Measurements from ENCODE around the gene CHRNA4. TPM values are rescaled to one million over a fixed set of nuclear protein-coding genes. Genes with fewer than 3 reads are reported as not detected.

The CHRNA4 gene
- total RNA-seq, 2 donors from 2014 or later, result 0.46 TPM; not detected in 1

- Mint-ChIP-seq H3K4me3 (no peak overlapping the region), H3K36me3 (ENCODE audit: low read depth) (no peaks in the 10 kb centered on the region), H3K4me1 (no peaks in the 10 kb centered on the region), H3K9me3 (no peaks in the 10 kb centered on the region), H3K27me3 (ENCODE audit: insufficient read depth) (no peaks in the 10 kb centered on the region), H3K27ac (no peak overlapping the region)
- no peak for DNase-seq
- Histone ChIP-seq H3K4me3 (ENCODE audit: low read length) (no peak overlapping the region), H3K27ac (ENCODE audit: low read depth, low read length) (no peak overlapping the region), H3K36me3 (ENCODE audit: control insufficient read depth, insufficient read depth, low read length) (no peaks in the 10 kb centered on the region), H3K9ac (ENCODE audit: extremely low read depth, low read length, poor library complexity, severe bottlenecking) (no peak overlapping the region), H3K4me1 (ENCODE audit: control insufficient read depth, insufficient read depth, low read length) (no peaks in the 10 kb centered on the region), H3K9me3 (ENCODE audit: control insufficient read depth, low read length) (no peaks in the 10 kb centered on the region), H3K27me3 (ENCODE audit: control insufficient read depth, insufficient read depth, low read length, poor library complexity, severe bottlenecking) (no peaks in the 10 kb centered on the region)
- WGBS, 2 experiments (ENCODE audit: insufficient coverage in 1 of 2, insufficient read length in 1 of 2), result 86 to 92% methylated on average over 13 to 20 of the region's 20 CpGs
- TF ChIP-seq, protein P1, sequence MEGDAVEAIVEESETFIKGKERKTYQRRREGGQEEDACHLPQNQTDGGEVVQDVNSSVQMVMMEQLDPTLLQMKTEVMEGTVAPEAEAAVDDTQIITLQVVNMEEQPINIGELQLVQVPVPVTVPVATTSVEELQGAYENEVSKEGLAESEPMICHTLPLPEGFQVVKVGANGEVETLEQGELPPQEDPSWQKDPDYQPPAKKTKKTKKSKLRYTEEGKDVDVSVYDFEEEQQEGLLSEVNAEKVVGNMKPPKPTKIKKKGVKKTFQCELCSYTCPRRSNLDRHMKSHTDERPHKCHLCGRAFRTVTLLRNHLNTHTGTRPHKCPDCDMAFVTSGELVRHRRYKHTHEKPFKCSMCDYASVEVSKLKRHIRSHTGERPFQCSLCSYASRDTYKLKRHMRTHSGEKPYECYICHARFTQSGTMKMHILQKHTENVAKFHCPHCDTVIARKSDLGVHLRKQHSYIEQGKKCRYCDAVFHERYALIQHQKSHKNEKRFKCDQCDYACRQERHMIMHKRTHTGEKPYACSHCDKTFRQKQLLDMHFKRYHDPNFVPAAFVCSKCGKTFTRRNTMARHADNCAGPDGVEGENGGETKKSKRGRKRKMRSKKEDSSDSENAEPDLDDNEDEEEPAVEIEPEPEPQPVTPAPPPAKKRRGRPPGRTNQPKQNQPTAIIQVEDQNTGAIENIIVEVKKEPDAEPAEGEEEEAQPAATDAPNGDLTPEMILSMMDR (conservative IDR thresholded peaks at IDR 0.05), result no peak
Measured at GRCh38 chr20:63310265-63310991, 50.7 kb downstream of the CHRNA4 start.

- H3K36me3 Mint-ChIP-seq (ENCODE audit: low read depth), result no peaks in the 10 kb centered on the region
- no peak overlapping the region for H3K27ac ChIP-seq (ENCODE audit: low read depth, low read length)
- no peak overlapping the region for H3K4me3 ChIP-seq (ENCODE audit: low read length)
- no peak overlapping the region for H3K9ac ChIP-seq (ENCODE audit: extremely low read depth, low read length, poor library complexity, severe bottlenecking)
- H3K36me3 ChIP-seq (ENCODE audit: control insufficient read depth, insufficient read depth, low read length), result no peaks in the 10 kb centered on the region
- no peaks in the 10 kb centered on the region for H3K9me3 ChIP-seq (ENCODE audit: control insufficient read depth, low read length)
- H3K27me3 Mint-ChIP-seq (ENCODE audit: insufficient read depth), result peaks cover 3% of the 10 kb centered on the region
- no peak overlapping the region for H3K27ac Mint-ChIP-seq
- no peak overlapping the region for H3K4me3 Mint-ChIP-seq
- TF ChIP-seq, protein P1 (conservative IDR thresholded peaks at IDR 0.05), result peak; percentile 93
- no peaks in the 10 kb centered on the region for H3K4me1 Mint-ChIP-seq
- no peaks in the 10 kb centered on the region for H3K4me1 ChIP-seq (ENCODE audit: control insufficient read depth, insufficient read depth, low read length)
- peak; percentile 85 for DNase-seq
- no peaks in the 10 kb centered on the region for H3K27me3 ChIP-seq (ENCODE audit: control insufficient read depth, insufficient read depth, low read length, poor library complexity, severe bottlenecking)
- no peaks in the 10 kb centered on the region for H3K9me3 Mint-ChIP-seq
- 61 to 71% methylated on average over 13 to 35 of the region's 35 CpGs for WGBS, 2 experiments (ENCODE audit: insufficient coverage in 1 of 2, insufficient read length in 1 of 2)
Measured at GRCh38 chr20:63309261-63310071, 51.7 kb downstream of the CHRNA4 start.

DNA sequence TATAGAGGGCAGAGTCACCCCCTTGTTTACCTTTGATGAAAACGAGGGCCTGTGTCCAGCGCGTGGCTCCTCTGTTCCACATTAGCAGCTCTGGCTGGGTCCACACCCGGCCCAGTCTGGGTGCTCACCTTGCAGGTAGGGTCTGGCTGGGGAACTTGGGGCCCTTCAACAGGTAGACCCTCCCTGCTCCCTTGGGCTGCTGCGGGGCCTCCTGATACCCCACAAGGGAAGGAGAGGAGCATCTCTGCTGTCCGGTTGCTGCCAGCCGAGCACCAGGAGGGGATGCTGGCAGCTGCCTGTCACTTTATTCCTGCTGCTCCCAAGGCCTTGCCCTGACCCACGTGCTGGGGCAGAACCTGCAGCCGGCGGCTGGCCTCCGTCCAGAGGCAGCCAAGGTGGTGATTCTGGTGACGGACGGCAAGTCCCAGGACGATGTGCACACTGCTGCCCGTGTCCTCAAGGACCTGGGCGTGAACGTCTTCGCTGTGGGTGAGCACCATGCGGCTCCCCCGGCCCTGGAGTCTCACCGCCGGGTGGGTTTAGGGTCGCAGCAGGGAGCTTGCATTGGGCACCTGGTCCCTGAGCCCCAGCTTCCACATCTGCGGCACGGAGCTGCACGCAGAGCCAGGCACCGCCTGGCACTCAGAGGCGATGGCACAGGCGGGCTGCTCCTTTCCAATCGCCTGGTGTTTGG, 52.8 kb downstream of the CHRNA4 start:
- Mint-ChIP-seq H3K9me3 (no peaks in the 10 kb centered on the region), H3K4me1 (no peaks in the 10 kb centered on the region), H3K36me3 (ENCODE audit: low read depth) (no peaks in the 10 kb centered on the region), H3K27ac (no peak overlapping the region), H3K4me3 (no peak overlapping the region), H3K27me3 (ENCODE audit: insufficient read depth) (peaks cover 3% of the 10 kb centered on the region)
- Histone ChIP-seq H3K9me3 (ENCODE audit: control insufficient read depth, low read length) (no peaks in the 10 kb centered on the region), H3K4me1 (ENCODE audit: control insufficient read depth, insufficient read depth, low read length) (no peaks in the 10 kb centered on the region), H3K9ac (ENCODE audit: extremely low read depth, low read length, poor library complexity, severe bottlenecking) (no peak overlapping the region), H3K27me3 (ENCODE audit: control insufficient read depth, insufficient read depth, low read length, poor library complexity, severe bottlenecking) (no peaks in the 10 kb centered on the region), H3K4me3 (ENCODE audit: low read length) (no peak overlapping the region), H3K27ac (ENCODE audit: low read depth, low read length) (no peak overlapping the region), H3K36me3 (ENCODE audit: control insufficient read depth, insufficient read depth, low read length) (no peaks in the 10 kb centered on the region)
- 91 to 94% methylated on average over 22 to 30 of the region's 30 CpGs for WGBS, 2 experiments (ENCODE audit: insufficient coverage in 1 of 2, insufficient read length in 1 of 2)
- TF ChIP-seq, protein P1 (conservative IDR thresholded peaks at IDR 0.05), result no peak
- DNase-seq, result no peak
